HG02642 (cell line): ENCODE results near the gene SMCO2.

Experiments used
- ATAC-seq: cut with Tn5 transposase; IDR thresholded peaks from one replicate; pipeline ENCODE4 v1.9.1; 2021; ENCODE audit warnings: mild to moderate bottlenecking; ENCODE audit not compliant: unreplicated experiment, poor library complexity

SMCO2 gene

DNA sequence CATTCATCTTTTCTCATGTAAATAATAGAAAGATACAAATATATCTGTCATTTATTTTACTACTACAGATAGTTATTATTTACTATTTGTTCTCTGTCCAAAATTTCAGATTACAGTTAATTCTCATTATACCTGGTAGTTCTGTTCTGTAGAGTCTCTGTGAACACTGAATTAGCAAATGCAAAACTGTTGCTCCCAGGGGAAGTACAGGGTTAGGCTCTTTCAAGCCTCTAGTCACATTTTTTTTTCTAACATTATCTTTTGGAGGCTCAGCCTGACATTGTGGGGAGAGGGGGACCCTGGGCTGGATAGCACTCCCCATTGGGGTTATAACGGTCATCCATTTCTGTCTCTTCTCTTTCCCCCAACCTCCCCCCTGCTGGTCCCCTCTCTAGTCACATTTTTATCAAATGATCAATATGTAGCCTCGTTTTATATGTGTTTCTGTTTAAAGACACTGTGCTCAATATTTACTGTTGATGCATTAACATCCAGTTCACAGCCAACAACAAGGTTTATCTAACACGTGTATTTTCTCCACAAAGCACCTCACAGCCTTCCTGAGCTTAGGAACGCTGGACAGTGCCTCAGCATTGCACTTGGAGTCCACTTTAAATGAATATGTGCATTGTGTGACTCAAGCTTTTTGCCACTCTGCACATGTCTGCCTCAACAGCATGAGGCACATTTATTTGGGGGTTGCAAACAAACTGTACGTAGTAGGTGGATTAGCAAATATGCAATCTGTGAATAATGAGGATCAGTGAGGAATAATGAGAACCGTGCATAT lies 4.7 kb downstream of the SMCO2 start:
- ATAC-seq, result no peak

DNA sequence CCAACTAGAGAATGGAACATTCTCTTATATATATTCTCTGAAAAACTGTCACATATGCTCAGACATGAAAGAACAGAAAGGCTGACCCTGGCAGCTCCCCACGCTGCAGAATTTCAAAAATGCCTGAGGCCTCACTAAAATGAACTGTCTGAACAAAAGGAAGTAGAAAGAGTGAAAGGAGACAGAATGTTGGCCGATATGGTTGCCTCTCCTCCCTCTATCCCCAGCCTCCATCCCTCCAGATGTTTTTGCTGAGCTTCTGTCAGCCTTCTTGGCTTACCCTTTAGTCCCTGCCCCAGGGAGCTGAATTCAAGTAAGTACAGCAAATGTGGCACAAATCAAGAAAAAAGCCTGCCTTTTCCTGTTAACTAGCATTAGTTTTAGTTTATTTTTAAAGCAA lies 6.9 kb downstream of the SMCO2 start:
- no peak for ATAC-seq

DNA sequence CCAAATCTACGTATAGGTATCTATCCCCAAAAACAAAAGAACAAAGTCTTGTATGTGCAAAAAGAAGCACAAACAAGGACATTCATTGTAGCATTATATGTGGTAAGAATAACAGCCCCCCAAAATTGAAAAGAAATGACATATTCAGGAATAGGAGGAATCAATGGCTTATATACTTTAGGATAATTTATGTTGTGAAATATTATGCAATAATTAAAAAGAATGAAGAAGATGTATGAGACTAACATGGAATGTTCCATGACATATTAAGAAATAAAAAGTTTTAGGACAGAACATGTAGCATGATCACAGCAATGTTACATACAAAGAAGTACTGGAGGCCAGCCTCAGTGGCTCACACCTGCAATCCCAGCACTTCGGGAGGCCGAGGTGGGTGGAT lies 9.1 kb downstream of the SMCO2 start:
- no peak for ATAC-seq

DNA sequence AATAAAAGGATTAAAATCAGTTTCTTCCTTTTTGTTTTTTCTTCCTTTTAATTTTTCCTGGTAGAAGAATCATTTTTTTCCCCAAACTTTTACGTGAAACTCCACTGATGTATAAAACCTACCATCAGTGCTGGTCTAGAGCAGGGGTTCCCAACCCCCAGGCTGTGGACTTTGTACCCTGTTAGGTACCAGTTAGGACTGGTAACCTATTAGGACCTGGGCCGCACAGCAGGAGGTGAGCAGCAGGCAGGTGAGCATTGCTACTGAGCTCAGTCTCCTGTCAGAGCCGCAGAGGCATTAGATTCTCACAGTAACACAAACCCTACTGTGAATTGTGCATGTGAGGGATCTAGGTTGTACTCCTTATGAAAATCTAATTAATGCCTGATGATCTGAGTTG lies 10.1 kb downstream of the SMCO2 start:
- no peak for ATAC-seq

DNA sequence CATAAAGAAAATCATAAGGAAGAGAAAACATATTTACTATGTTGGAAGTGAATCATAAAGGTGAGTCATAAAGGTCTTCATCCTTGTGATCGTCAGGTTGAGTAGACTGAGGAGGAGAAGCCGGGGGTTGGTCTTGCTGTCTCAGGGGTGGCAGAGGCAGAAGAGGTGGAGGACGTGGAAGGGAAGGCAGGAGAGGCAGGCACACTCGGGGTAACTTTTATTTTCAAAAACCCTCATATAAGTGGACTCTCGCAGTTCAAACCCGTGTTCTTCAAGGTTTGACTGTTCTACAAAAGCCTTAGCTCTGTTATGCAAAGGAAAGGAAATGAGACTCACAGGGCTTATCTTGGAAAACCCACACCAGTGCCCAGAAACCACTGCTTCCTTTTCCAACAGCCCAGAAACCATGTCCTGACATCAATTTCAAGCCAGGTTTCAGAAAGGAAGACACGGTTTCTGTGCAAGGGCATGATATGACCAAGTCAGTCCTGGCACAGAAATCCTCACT lies 14.0 kb downstream of the SMCO2 start:
- ATAC-seq, result no peak

DNA sequence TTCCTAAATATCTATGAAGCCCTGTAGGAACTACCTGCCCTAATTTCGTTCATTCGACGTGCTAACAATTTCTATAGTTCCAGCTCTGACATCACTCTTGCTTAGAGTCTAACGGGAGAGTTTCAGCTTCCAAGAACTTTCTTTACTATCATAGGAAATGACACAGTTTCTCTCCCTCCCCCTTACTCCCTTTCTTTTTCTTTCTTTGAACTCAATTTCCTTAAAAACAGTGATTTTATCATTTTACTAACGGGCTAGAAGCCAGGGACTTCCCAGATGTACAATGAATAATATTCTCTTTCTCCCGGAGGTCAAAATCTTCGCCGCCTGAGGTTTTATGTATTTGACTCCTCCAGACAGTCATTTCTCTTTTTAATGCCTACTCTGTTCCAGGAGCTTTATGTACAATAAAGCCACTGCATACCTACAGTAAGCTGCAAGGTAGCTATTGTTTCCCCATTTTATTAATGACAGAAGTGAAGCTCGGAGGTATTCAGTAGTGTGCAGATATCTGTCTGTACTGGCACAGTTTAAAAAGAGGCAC lies 15.7 kb downstream of the SMCO2 start:
- ATAC-seq, result no peak

DNA sequence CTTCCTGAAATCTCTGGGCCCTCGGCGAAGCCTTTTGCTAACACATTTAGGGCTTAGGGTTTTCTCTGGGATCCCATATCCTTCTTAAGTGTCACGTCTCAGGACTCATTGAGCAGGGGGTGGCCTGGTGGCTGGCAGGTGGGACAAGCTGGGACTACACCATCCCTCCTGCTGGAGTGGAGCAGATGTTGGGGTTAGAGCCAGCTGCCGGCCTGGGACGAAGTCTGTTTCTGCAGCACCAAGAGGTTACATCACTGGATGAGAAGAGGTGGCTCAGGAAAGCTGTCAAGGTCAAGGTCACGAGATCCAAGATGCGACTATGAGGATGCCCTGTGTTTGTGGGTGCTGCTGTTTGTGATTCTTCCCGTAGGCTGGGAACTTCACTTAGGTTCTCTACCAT lies 16.3 kb downstream of the SMCO2 start:
- ATAC-seq, result no peak

DNA sequence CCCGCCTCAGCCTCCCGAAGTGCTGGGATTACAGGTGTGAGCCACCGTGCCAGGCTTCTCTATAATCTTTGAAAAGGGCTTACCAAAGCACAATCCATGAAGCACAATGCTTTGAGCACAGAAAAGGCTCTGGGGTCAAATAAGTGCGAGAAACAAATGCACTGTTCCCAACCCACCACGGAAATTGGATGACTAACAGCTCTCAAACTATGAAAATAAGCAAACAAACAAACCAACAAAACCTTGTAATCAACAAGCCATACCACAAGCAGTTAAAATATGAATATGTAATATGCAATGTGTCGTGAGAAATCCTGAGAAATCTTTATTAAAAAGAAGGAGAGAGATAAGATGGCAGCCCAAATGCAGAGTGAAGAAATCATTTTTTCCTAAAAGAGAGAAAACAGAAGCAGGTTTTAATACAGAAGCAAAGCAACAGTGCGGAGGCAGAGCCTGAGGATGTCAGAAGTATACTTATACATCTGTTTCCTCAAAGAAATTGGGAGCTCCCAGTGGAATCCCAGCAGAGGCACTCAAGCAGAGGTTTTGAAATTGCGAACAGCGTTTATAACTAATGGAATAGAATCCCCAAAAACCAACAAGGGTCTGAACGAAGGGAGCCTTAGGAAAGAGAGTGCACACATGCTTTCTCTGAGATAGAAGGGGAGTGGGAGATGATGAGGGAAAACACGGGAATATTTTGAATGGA lies 17.1 kb downstream of the SMCO2 start:
- ATAC-seq, result no peak

DNA sequence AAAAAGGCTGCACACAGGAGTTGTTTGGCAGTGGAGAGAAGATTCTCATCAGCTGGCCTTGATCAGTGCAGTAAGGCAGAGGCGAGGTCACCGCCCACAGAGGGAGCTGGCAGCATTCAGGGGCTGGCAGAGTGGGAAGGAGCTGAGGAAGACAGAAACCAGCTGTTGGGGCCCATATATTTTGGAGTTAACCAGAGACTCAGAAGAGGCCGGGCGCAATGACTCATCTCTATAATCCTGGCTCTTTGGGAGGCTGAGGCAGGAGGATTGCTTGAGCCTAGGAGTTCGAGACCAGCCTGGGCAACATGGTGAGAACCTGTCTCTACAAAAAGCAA lies 17.7 kb downstream of the SMCO2 start:
- ATAC-seq, result no peak

DNA sequence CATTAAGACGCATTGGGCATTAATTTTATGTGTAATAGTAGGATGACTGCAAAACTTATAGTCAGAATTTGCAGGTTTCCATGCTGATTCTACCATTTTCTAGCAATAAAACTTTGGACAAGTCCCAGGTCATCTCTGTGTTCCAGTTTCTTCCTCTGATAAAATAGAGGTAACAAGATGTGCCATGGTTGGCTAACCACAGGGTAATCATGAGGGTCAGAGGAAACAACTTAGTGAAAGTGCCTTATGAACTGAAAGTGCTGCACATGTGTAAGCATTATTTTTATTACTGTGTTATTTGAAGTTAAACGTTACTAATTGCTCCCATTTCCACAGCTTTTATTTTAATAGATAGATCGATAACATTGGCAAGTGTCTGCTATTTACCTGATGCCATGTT lies 21.1 kb downstream of the SMCO2 start:
- ATAC-seq, result no peak

DNA sequence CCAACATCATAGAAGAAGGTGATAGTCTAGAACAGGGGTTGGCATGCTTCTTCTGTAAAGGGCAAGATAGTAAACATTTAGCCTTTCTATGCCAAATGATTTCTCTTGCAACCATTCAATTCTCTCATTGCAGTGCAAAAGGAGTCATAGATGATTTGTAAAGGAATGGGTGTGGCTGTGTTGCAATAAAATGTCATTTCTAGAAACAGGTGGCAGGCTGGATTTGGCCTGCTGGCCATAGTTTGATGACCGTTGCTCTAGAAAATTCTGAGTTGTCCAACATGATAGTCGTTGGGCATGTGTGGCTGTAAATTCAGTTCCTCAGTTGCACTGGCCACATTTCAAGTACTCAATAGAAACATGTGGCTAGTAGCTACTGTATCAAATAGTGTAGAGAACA lies 21.7 kb downstream of the SMCO2 start:
- ATAC-seq, result no peak

DNA sequence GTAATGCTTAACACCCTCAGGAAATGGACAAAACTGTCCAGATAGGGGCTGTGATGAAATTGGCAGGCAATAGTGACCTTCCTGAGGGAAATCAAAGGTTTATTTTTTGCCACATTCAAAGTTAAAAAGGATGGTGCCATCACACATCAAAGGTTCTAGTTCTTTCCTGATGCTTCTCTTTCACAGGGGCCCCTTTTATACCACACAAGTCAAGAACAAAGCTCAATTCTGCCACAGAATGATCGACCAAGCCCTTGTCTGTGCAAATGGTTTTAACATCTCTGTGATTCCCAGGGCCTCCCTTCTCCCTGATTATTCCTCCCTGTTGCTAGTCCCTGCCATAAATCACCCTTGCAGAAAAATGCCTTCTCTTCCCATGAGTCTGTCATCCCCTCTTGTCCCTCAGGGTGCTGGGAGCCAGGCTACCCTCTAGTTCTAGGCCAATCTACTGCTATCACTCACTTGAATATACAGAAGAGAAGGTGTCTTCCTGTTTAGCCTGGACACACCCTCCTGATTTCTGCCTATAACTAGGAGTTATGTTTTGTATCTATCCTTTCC lies 22.7 kb downstream of the SMCO2 start:
- no peak for ATAC-seq

DNA sequence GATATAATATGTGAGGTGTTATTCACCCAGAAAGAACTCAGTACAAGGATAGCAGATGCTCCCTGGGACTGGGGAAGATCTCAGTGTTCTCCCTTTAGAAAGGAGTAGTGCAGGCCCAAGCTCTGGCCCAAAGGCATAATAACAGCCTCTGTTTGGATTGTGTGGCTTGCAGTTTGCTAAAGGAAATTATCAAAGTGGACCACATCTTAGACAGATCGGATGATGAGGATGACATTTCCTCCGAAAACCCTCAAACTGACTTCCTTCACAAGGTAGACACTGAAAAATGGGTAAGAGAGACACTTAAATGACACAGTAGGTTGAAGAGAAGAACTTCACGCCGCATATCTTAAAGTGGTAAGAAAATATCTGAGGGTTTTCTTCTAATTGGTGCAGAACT lies 26.1 kb downstream of the SMCO2 start:
- ATAC-seq, result no peak

DNA sequence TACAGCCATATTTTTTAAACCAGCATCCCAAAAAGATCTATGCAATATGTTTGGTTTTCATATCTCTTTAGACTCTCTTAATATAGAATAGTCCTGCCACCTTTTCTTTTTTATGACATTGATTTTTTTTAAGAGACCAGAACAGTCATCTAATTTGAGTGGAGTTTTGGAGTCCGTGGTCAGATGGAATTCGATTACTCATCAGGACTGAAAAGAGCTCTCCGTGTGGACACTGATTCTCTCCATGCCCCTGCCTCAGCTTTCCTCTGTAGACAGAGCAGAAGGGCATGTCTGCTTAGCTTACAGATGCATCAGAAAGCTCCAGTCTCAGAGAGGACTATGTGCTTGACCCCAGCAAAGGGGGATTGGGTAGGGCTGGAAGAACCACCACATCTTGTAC lies 27.8 kb downstream of the SMCO2 start:
- ATAC-seq, result no peak

DNA sequence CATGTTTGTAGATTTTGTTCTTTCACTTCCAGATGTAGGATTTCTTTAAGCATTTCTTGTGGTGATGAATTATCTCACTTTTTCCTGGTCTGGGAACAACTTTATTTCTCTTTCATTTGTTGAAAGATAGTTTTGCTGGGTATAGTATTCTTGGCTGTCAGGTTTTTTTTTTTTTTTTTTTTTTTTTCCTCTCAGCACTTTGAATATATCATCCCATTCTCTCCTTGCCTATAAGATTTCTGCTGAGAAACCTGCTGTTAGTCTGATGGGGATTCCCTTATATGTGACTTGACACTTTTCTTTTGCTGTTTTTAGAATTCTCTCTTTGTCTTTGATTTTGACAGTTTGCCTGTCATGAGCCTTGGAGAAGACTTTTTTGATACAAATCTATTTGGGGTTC lies 30.5 kb downstream of the SMCO2 start:
- ATAC-seq, result no peak

DNA sequence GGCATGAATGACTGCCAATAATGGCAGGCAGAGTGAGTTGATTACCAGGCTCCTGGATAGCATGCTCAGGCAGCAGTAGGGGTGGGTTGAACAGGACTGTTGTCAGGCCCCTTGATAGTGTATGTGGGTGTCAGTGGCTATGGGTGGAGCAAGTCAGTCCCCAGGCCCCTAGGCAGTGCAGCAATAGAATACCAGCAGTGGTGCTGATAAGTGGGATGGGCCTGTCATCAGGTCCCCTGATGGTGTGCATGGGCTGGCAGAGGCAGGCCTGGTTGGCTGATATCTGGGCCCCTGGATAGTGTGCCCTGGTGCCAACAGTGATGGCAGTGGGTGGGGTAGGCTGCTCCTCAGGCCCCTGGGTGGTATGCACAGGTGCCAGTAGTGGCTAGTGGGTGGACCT lies 32.4 kb downstream of the SMCO2 start:
- ATAC-seq, result no peak

DNA sequence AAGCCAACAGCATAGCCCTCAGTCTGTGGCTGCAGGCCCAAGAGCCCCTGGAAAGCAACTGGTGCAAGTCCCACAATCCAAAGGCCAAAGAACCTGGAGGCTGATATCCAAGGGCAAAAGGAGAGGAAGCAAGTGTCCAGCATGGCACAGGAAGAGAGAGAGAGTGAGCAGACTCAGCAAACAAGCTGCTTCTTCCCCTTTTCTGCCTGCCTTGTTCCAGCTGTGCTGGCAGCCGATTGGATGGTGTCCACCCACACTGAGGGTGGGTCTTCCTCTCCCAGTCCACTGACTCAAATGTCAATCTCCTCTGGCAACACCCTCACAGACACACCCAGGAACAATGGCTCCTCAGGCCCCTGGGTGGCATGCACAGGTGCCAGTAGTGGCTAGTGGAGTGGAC lies 33.5 kb downstream of the SMCO2 start:
- no peak for ATAC-seq

DNA sequence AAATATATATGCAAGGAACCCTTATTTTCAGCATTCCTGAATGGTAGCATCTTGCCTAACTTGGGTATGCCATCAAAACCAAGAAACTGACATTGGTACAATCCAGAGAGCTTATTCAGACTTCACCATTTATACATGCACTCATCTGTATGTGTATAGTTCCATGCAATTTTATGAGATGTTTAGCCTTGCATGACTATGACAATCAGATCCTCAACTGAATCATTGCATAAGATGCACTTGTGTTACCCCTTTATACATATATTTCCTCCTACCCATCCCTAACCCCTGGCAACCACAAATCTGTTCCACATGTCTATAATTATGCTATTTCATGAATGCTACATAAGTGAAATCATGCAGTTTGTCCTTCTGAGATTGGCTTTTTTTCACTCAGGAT lies 40.4 kb downstream of the SMCO2 start:
- ATAC-seq, result no peak

DNA sequence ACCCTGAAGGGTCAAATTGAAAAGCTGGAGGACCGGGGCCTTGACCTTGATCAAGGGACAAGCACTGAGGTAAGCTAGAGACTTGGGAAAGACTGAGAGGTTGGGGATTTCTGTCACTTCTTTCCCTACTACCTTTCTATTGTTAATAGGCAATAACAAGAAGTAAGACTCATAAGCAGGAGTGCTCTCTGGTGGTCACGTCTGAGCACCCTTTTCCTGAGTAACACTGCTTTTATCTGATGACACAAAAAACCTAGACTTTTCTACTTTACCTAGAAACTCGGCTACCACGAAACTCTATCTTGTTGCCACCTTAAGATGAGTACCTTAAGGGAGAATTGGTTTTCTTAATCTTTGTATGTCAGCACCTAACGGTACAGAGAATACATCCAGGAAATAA lies 41.9 kb downstream of the SMCO2 start:
- no peak for ATAC-seq

DNA sequence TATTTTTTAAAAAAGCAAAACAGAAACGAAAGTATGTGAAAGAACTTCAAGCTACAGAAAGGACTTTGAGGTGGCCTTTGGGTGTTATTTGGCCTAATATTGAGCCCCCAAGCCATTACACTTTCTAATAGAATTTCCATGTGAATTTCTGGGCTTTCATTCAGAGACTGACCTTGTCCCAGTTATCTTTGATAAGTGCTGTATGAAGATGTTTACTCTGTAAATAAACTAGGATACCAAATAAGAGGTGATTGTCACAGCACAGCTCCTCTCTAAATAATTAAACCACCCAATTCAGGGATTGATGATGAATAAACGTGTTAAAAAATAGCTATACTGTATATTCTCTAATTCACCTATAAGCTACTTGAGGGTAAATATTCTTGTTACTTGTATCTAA lies 44.7 kb downstream of the SMCO2 start:
- no peak for ATAC-seq

DNA sequence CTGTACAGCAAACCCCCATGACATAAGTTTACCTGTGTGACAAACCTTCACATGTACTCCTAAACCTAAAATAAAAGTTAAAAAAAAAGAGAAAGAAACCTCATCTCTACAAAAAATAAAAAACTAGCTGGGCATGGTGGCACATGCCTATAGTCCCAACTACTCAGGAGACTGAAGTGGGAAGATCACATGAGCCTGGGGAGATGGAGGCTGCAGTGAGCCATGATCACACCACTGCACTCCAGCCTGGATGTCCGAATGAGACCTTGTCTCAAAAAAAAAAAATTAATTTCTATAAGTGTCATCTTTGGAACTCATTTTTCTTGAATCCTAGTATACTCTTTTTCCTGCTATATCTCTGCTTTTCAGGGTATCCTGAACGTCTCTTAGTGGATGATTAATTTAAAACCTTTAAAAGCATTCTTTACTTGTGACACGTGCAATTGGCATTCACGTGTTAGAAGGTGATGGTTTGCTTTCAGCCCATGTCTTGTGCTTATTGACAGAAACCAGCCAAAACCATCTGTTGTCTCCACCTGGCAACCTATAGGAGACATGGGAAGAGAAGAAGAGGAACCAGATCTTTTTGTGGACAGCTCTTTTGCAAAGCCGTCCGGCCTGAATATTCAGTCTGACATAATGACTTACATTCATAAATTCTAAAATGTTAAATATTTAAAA lies 46.9 kb downstream of the SMCO2 start:
- ATAC-seq, result no peak
